HG03139 (cell line): ENCODE results near the gene NRG4.
"Not testable (repeated sequence)": the region's sequence is repeated elsewhere in the genome, so short reads cannot be mapped to it uniquely, and the experiment has no call there.

Experiments used
- ATAC-seq: cut with Tn5 transposase; IDR thresholded peaks from one replicate; pipeline ENCODE4 v1.9.1; 2021; ENCODE audit not compliant: unreplicated experiment

Gene NRG4

GRCh38 chr15:76011627-76012551 is at the start of gene NRG4:
TSS of gene NRG4 (minus strand) at chr15:76012424. CDS start at chr15:76011230, 1,194 bp downstream.
- no peak for ATAC-seq

GRCh38 chr15:76061700-76062099 is 49.5 kb upstream of the NRG4 start:
- ATAC-seq: no peak

GRCh38 chr15:76060118-76060989 is 48.1 kb upstream of the NRG4 start:
- no peak for ATAC-seq

GRCh38 chr15:76059320-76060117 is 47.3 kb upstream of the NRG4 start, which contains the start of gene TMEM266:
TSS of gene TMEM266 (plus strand) at chr15:76059985. CDS start at chr15:76134264, 74,279 bp downstream.
- ATAC-seq: no peak

- ATAC-seq: no peak
Measured at GRCh38 chr15:76058714-76059319, 46.6 kb upstream of the NRG4 start.

- ATAC-seq: no peak
Measured at GRCh38 chr15:76057332-76058000, 45.2 kb upstream of the NRG4 start.

- ATAC-seq: no peak
Measured at GRCh38 chr15:76056931-76057330, 44.7 kb upstream of the NRG4 start.

- not testable (repeated sequence) for ATAC-seq
Measured at GRCh38 chr15:76054201-76054600, 42.0 kb upstream of the NRG4 start.

- ATAC-seq: no peak
Measured at GRCh38 chr15:76038512-76038911, 26.3 kb upstream of the NRG4 start.

- no peak for ATAC-seq
Measured at GRCh38 chr15:76035593-76035992, 23.4 kb upstream of the NRG4 start.

- ATAC-seq: no peak
Measured at GRCh38 chr15:76034111-76034510, 21.9 kb upstream of the NRG4 start.

GRCh38 chr15:76033438-76033837 is 21.2 kb upstream of the NRG4 start:
- ATAC-seq: no peak

GRCh38 chr15:76032046-76032445 is 19.8 kb upstream of the NRG4 start:
- ATAC-seq: no peak

GRCh38 chr15:76024021-76024768 is 12.0 kb upstream of the NRG4 start:
- ATAC-seq: no peak

- ATAC-seq: not testable (repeated sequence)
Measured at GRCh38 chr15:76013470-76013869, 1.2 kb upstream of the NRG4 start.

- ATAC-seq: no peak
Measured at GRCh38 chr15:76010613-76011012, 1.6 kb downstream of the NRG4 start.

- no peak for ATAC-seq
Measured at GRCh38 chr15:76006136-76006778, 6.0 kb downstream of the NRG4 start.

- ATAC-seq: no peak
Measured at GRCh38 chr15:76003364-76003763, 8.9 kb downstream of the NRG4 start.

- no peak for ATAC-seq
Measured at GRCh38 chr15:75995611-75996010, 16.6 kb downstream of the NRG4 start.
